MCF 10A (cell line): Measurements from ENCODE around the gene DRD1. TPM values are rescaled to one million over a fixed set of nuclear protein-coding genes. Genes with fewer than 3 reads are reported as not detected.
"Not testable (repeated sequence)": the region's sequence is repeated elsewhere in the genome, so short reads cannot be mapped to it uniquely, and the experiment has no call there.

Source experiments
- BruUV-seq: library from RNA; stranded (reverse); fragments of 400-500 nt; replicated peaks from 2 replicates; lab custom pipeline; 2021; lab: Mats Ljungman, UMichigan
- CTCF ChIA-PET: fragments of 300-600 bp; sonication (Branson Sonifier 250); formaldehyde crosslinking; extraction: SDS; loops from one replicate; lab custom pipeline; 2021; ENCODE audit warnings: antibody characterized with exemption, inconsistent platforms; lab: Yijun Ruan, JAX
- POLR2A ChIA-PET: fragments of 300-600, 350-650 bp; sonication (Branson Sonifier 250); formaldehyde crosslinking; extraction: SDS; loops from one replicate; lab custom pipeline; 2020; ENCODE audit warnings: antibody characterized with exemption, inconsistent platforms; lab: Yijun Ruan, JAX
- DNase-seq: peaks from one replicate; pipeline ENCODE4 v3.0.0-alpha.2; 2018; ENCODE audit not compliant: unreplicated experiment
- H3K27ac Mint-ChIP-seq: one replicate; pipeline ENCODE4 v1.8.0; 2022; ENCODE audit warnings: mild to moderate bottlenecking, low read depth, mixed read lengths; ENCODE audit not compliant: unreplicated experiment
- H3K27me3 Mint-ChIP-seq: one replicate; pipeline ENCODE4 v1.8.0; 2022; ENCODE audit warnings: mixed read lengths; ENCODE audit not compliant: insufficient read depth, unreplicated experiment
- H3K36me3 Mint-ChIP-seq: one replicate; pipeline ENCODE4 v1.8.0; 2022; ENCODE audit warnings: mild to moderate bottlenecking, moderate library complexity, mixed read lengths; ENCODE audit not compliant: insufficient read depth, unreplicated experiment
- H3K4me1 Mint-ChIP-seq: one replicate; pipeline ENCODE4 v1.8.0; 2022; ENCODE audit warnings: mixed read lengths; ENCODE audit not compliant: insufficient read depth, unreplicated experiment
- H3K4me3 Mint-ChIP-seq: one replicate; pipeline ENCODE4 v1.8.0; 2022; ENCODE audit warnings: mild to moderate bottlenecking, moderate library complexity, mixed read lengths; ENCODE audit not compliant: unreplicated experiment
- H3K9me3 Mint-ChIP-seq: one replicate; pipeline ENCODE4 v1.8.0; 2022; ENCODE audit warnings: mixed read lengths; ENCODE audit not compliant: unreplicated experiment
- intact Hi-C: fragments of 100-400 bp; cut with micrococcal nuclease; formaldehyde crosslinking; loops from 2 replicates; pipeline ENCODE4 v1.14.1; 2022
- total RNA-seq: library from RNA; stranded (reverse); gene quantifications from 2 replicates; pipeline ENCODE4 v1.2.3, GENCODE V29; 2022
- TF ChIP-seq, protein P1 (sequence below): fragments of 200-600 bp; IDR thresholded peaks from one replicate; pipeline ENCODE4 v1.8.0; 2022; ENCODE audit warnings: antibody characterized with exemption, mild to moderate bottlenecking; ENCODE audit not compliant: unreplicated experiment

DRD1 gene
- total RNA-seq, 1 experiment from 2014 or later: not detected

DNA sequence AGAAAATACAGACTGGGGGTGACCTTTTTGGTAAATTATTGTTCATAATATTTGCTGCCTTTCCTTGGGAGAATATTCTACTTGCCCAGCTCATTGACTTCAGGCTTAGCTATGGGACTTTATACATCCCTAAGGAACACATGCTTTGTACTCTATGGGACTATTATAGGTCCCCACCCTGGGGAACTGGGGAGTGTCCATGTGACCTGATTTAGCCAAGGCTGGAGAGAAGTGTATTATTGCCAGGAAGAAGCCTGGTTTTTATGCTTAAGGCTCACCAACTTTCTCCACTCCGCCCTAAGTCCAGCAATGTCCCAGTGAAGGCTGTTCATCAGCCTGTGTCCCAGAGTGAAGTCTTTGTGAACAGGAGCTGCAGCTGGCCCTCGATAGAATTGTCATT, 16.6 kb upstream of the DRD1 start:
- Mint-ChIP-seq H3K27me3 (peaks cover 25% of the 10 kb centered on the region), H3K9me3 (no peaks in the 10 kb centered on the region), H3K27ac (no peak overlapping the region), H3K36me3 (no peaks in the 10 kb centered on the region), H3K4me1 (no peaks in the 10 kb centered on the region), H3K4me3 (no peak overlapping the region)
- TF ChIP-seq, protein P1, sequence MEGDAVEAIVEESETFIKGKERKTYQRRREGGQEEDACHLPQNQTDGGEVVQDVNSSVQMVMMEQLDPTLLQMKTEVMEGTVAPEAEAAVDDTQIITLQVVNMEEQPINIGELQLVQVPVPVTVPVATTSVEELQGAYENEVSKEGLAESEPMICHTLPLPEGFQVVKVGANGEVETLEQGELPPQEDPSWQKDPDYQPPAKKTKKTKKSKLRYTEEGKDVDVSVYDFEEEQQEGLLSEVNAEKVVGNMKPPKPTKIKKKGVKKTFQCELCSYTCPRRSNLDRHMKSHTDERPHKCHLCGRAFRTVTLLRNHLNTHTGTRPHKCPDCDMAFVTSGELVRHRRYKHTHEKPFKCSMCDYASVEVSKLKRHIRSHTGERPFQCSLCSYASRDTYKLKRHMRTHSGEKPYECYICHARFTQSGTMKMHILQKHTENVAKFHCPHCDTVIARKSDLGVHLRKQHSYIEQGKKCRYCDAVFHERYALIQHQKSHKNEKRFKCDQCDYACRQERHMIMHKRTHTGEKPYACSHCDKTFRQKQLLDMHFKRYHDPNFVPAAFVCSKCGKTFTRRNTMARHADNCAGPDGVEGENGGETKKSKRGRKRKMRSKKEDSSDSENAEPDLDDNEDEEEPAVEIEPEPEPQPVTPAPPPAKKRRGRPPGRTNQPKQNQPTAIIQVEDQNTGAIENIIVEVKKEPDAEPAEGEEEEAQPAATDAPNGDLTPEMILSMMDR: no peak
- intact Hi-C loops: loop anchor here (1.0 kb wide), 1 partner anchor 509 kb away; no protein-coding TSS in a partner anchor
- ChIA-PET CTCF (interaction anchor here (0.5 to 6.3 kb wide), 19 partner anchors 9 to 524 kb away, joined by 3 to 72 read pairs (median 3); no protein-coding TSS in a partner anchor), POLR2A (interaction anchor here (1.5 kb wide), 1 partner anchor 19 kb away, joined by 4 read pairs; no protein-coding TSS in a partner anchor)
- no TSS peak for BruUV-seq
- no peak for DNase-seq

DNA sequence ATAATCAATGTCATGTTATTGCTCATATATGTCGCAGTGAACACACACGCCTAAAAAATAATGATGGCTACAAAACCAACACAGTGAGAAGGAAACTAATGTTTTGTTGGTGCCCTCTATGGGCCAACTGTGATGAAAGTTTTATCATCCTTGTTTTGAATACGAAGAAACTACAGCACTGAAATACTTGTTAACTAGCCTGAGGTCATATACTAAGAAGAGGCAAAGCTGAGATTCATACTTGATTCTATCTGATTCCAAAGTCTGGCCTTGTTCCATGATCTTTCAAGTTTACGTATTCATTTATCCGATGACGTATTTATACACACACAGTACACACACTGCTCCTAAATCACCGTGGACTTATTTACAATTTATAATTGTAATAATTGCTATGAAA, 16.1 kb upstream of the DRD1 start:
- BruUV-seq: no TSS peak
- POLR2A ChIA-PET: interaction anchor here (0.6 kb wide), 1 partner anchor 18 kb away, joined by 3 read pairs; the partner anchor contains the start of gene SFXN1
- peaks cover 27% of the 10 kb centered on the region for H3K27me3 Mint-ChIP-seq
- H3K36me3 Mint-ChIP-seq: no peaks in the 10 kb centered on the region
- TF ChIP-seq, protein P1: peak; percentile 66
- CTCF ChIA-PET: interaction anchor here (0.5 to 6.3 kb wide), 14 partner anchors 8 to 509 kb away, joined by 3 to 72 read pairs (median 4); no protein-coding TSS in a partner anchor
- intact Hi-C loops: loop anchor here (1.0 kb wide), 1 partner anchor 509 kb away; no protein-coding TSS in a partner anchor
- H3K4me1 Mint-ChIP-seq: no peaks in the 10 kb centered on the region
- no peak overlapping the region for H3K27ac Mint-ChIP-seq
- no peak overlapping the region for H3K4me3 Mint-ChIP-seq
- peak; percentile 49 for DNase-seq
- no peaks in the 10 kb centered on the region for H3K9me3 Mint-ChIP-seq

DNA sequence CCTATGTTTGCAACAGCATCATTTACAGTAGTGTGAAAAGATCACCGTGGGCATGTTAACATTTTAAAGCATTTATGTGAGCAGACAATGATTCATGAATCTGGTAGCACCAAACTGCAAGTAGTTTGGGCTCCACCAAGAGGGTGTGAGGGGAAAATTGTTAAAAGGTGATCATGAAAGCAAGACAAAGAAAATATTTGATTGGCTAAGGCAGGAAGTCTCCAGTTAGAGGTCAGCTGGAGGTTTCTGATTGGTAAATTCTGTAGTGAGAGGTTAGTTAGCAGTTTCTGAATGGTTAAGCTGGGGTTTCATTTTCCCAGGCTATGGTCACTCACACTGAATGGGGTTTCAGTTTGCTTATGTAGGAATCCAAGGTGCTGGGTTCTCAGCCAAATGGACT, 13.5 kb upstream of the DRD1 start:
- POLR2A ChIA-PET: no interaction called here
- CTCF ChIA-PET: interaction anchor here (0.6 to 6.3 kb wide), 5 partner anchors 9 to 507 kb away, joined by 3 to 72 read pairs (median 3); no protein-coding TSS in a partner anchor
- Mint-ChIP-seq H3K9me3 (no peaks in the 10 kb centered on the region), H3K27me3 (peaks cover 53% of the 10 kb centered on the region), H3K4me1 (no peaks in the 10 kb centered on the region), H3K4me3 (no peak overlapping the region), H3K36me3 (no peaks in the 10 kb centered on the region), H3K27ac (no peak overlapping the region)
- TF ChIP-seq, protein P1: peak; percentile 14
- peak; percentile 30 for DNase-seq
- intact Hi-C loops: no loop called here
- no TSS peak for BruUV-seq

DNA sequence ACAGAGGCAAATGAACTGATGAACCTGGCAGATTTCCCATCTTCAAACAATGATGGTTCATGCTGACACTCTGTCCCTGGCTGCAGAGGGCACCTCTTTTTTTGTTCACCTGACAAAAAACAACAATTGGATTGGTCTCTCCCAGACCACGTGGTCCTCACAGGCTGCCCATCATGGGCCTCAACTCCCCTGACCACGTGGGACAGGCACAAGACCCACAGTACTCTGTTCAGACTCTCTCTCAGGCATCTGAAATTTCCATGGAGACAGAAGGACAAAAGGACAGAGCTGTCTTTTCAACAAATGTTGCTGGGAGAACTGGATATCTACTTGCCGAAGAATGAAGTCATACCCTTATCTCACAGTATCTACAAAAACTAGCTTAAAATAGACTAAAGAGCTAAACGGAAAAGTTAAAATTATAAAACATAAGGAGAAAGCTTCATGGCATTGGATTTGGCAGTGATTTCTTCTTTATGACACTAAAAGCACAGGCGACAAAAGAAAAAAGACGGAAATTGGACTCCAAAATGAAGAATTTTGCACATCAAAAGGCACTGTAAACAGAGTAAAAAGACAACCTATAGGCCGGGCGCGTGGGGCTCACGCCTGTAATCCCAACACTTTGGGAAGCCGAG, 12.2 kb upstream of the DRD1 start:
- intact Hi-C loops: no loop called here
- BruUV-seq: no TSS peak
- no peak for DNase-seq
- TF ChIP-seq, protein P1: no peak
- ChIA-PET POLR2A (no interaction called here), CTCF (interaction anchor here (0.6 to 6.3 kb wide), 3 partner anchors 9 to 505 kb away, joined by 3 to 72 read pairs (median 3); no protein-coding TSS in a partner anchor)
- no peak overlapping the region for H3K27ac Mint-ChIP-seq
- H3K4me3 Mint-ChIP-seq: no peak overlapping the region
- no peaks in the 10 kb centered on the region for H3K9me3 Mint-ChIP-seq
- no peaks in the 10 kb centered on the region for H3K36me3 Mint-ChIP-seq
- peaks cover 59% of the 10 kb centered on the region for H3K27me3 Mint-ChIP-seq
- no peaks in the 10 kb centered on the region for H3K4me1 Mint-ChIP-seq

DNA sequence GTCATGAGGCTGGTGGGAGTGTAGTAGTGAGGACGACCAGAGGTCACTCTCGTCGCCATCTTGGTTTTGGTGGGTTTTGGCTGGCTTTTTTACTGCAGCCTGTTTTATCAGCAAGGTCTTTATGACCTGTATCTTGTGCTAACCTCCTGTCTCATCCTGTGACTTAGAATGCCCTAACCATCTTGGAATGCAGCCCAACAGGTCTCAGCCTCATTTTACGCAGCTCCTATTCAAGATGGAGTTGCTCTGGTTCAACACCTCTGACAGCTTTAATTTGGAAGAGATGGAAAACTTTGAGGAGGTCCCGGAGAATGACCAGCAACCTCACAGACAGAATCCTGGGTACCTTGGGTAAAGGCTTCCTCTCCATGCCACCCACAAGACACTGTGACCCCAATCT, 10.4 kb upstream of the DRD1 start:
- H3K4me3 Mint-ChIP-seq, DNase-seq, H3K4me1 Mint-ChIP-seq, BruUV-seq, H3K27ac Mint-ChIP-seq, POLR2A ChIA-PET, H3K36me3 Mint-ChIP-seq, intact Hi-C loops, H3K9me3 Mint-ChIP-seq: not testable (repeated sequence)
- peaks cover 72% of the 10 kb centered on the region for H3K27me3 Mint-ChIP-seq
- CTCF ChIA-PET: interaction anchor here (0.6 kb wide), 2 partner anchors 1100 to 1122 kb away, joined by 3 read pairs; no protein-coding TSS in a partner anchor
